Liver (tissue), 9 donors: ENCODE results near the gene WNK1. TPM values are rescaled to one million over a fixed set of nuclear protein-coding genes. Genes with fewer than 3 reads are reported as not detected.

Source experiments
- DNase-seq: peaks from one replicate; pipeline ENCODE4 v3.0.0-alpha.2; 2017; ENCODE audit warnings: low spot score
- H3K27ac ChIP-seq, 2 donors: one replicate each; pipeline ENCODE4 v1.7.0; 2013; ENCODE audit warnings: inconsistent platforms in 2 of 2, low read length in 2 of 2, control low read depth in 1 of 2, low read depth in 1 of 2, mild to moderate bottlenecking in 1 of 2
- H3K27me3 ChIP-seq, 4 donors: one replicate each; pipeline versions ENCODE4 v1.6.1 to v1.7.0; 2013; ENCODE audit warnings: low read length in 3 of 4, inconsistent platforms in 1 of 4, mild to moderate bottlenecking in 1 of 4, moderate library complexity in 1 of 4; ENCODE audit not compliant: control insufficient read depth in 4 of 4, insufficient read depth in 4 of 4
- H3K36me3 ChIP-seq, 4 donors: one replicate each; pipeline versions ENCODE4 v1.6.1 to v1.7.0; 2013; ENCODE audit warnings: low read length in 3 of 4, mild to moderate bottlenecking in 3 of 4, low read depth in 1 of 4, moderate library complexity in 1 of 4; ENCODE audit not compliant: control insufficient read depth in 4 of 4, insufficient read depth in 3 of 4
- H3K4me1 ChIP-seq, 4 donors: one replicate each; pipeline versions ENCODE4 v1.6.1 to v1.7.0; 2013; ENCODE audit warnings: low read length in 3 of 4, mild to moderate bottlenecking in 3 of 4, moderate library complexity in 1 of 4; ENCODE audit not compliant: control insufficient read depth in 4 of 4, insufficient read depth in 4 of 4
- H3K4me3 ChIP-seq, 3 donors: one replicate each; pipeline versions ENCODE4 v1.6.1 to v1.7.0; 2013; ENCODE audit warnings: low read length in 3 of 3, control low read depth in 1 of 3, low read depth in 1 of 3, mild to moderate bottlenecking in 1 of 3
- H3K9ac ChIP-seq, 2 donors: one replicate each; pipeline ENCODE4 v1.7.0; 2013; ENCODE audit warnings: low read length in 2 of 2, mild to moderate bottlenecking in 2 of 2, moderate library complexity in 2 of 2, control low read depth in 1 of 2, low read depth in 1 of 2
- H3K9me3 ChIP-seq, 4 donors: one replicate each; pipeline versions ENCODE4 v1.6.1 to v1.7.0; 2013; ENCODE audit warnings: low read length in 3 of 4; ENCODE audit not compliant: control insufficient read depth in 4 of 4
- EGR1 ChIP-seq, 2 donors: IDR thresholded peaks; 2 replicates each; pipeline ENCODE4 v1.6.1; 2016 to 2018; ENCODE audit warnings: antibody characterized with exemption in 2 of 2, low read depth in 2 of 2
- FOXA1 ChIP-seq: IDR thresholded peaks from 2 replicates; pipeline ENCODE4 v1.6.1; 2016; ENCODE audit warnings: antibody characterized with exemption
- GABPA ChIP-seq, 2 donors: IDR thresholded peaks in 1 of 2; conservative IDR thresholded peaks in 1 of 2; 2 replicates each; pipeline ENCODE4 v1.6.1; 2016; ENCODE audit warnings: antibody characterized with exemption in 2 of 2, mild to moderate bottlenecking in 1 of 2, moderate library complexity in 1 of 2
- HNF4A ChIP-seq, 2 donors: conservative IDR thresholded peaks; 2 replicates each; pipeline ENCODE4 v1.6.1; 2016; ENCODE audit warnings: antibody characterized with exemption in 2 of 2, mild to moderate bottlenecking in 2 of 2
- HNF4G ChIP-seq: IDR thresholded peaks from 2 replicates; pipeline ENCODE4 v1.6.1; 2016; ENCODE audit warnings: antibody characterized with exemption
- JUND ChIP-seq, 2 donors: IDR thresholded peaks; 2 replicates each; pipeline ENCODE4 v1.6.1; 2016; ENCODE audit warnings: antibody characterized with exemption in 2 of 2
- RAD21 ChIP-seq, 2 donors: IDR thresholded peaks; 2 replicates each; pipeline ENCODE4 v1.6.1; 2016; ENCODE audit warnings: antibody characterized with exemption in 2 of 2, mild to moderate bottlenecking in 2 of 2
- RXRA ChIP-seq, 2 donors: IDR thresholded peaks; 2 replicates each; pipeline ENCODE4 v1.6.1; 2017 to 2018; ENCODE audit warnings: antibody characterized with exemption in 2 of 2, mild to moderate bottlenecking in 1 of 2
- TAF1 ChIP-seq: conservative IDR thresholded peaks from 2 replicates; pipeline ENCODE4 v1.6.1; 2016; ENCODE audit warnings: antibody characterized with exemption, mild to moderate bottlenecking
- WGBS: extraction: QIAGEN DNeasy Blood & Tissue Kit; methylation state at CpG from one replicate; pipeline ENCODE4 v1.1.7; 2013; 5-methylcytosine and 5-hydroxymethylcytosine counted together
- polyA plus RNA-seq, 2 donors: library from polyadenylated mRNA; stranded (reverse) in 1 of 2; unstranded in 1 of 2; fragments of 200-250 nt in 1 of 2; fragments of >200 nt in 1 of 2; fragmentation: Nextera tagmentation in 1 of 2; extraction: Ambion mirVana in 1 of 2; gene quantifications; one replicate each; pipeline versions ENCODE4 v1.2.1 to v1.2.3, GENCODE V29; 2013 to 2015
- total RNA-seq, 2 donors: library from RNA; depleted of rRNA; stranded (reverse); fragments of >200 nt; gene quantifications; one replicate each; pipeline ENCODE4 v1.2.3, GENCODE V29; 2014
- TF ChIP-seq, protein P1 (sequence below): IDR thresholded peaks from 2 replicates; pipeline ENCODE4 v1.6.1; 2016; ENCODE audit warnings: antibody characterized with exemption
- donor health status: healthy.
- donor health status: healthy.
- donor health status: healthy.
- donor health status: healthy.
- donor health status: healthy.

WNK1 gene
- total and polyA plus RNA-seq, 4 donors: 22.4 to 299 (median 53.8) TPM

DNA sequence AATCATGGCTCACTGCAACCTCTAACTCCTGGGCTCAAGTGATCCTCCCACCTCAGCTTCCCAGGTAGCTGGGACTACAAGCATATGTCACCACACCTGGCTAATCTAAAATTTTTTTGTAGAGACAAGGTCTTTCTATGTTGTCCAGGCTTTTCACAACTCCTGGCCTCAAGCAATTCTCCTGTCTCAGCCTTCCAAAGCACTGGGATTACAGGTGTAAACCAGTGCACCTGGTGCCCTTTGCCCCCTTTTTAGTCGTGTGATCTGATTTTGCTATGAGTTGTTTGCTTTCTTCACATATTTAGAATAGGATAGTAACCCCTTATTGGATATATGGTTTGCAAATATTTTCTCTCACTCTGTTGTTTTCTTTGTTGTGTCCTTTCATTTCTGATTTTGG is 198.8 kb downstream of the WNK1 start:
- no peaks in the 10 kb centered on the region for H3K36me3 ChIP-seq
- no peak for DNase-seq
- WGBS: 26% methylated on average over 1 of the region's 1 CpG
- no peak overlapping the region for H3K27ac ChIP-seq
- peaks cover 3 to 17% (median 8%) of the 10 kb centered on the region in 4 donors for H3K4me1 ChIP-seq
- H3K27me3 ChIP-seq: no peaks in the 10 kb centered on the region
- no peaks in the 10 kb centered on the region for H3K9me3 ChIP-seq
- TF ChIP-seq GABPA (IDR thresholded peaks at IDR 0.05 in 1 of 2, conservative IDR thresholded peaks at IDR 0.05 in 1 of 2) (no peak), HNF4G (no peak), RXRA (IDR thresholded peaks at IDR 0.05) (no peak), FOXA1 (no peak), JUND (IDR thresholded peaks at IDR 0.05) (no peak), TAF1 (no peak), HNF4A (conservative IDR thresholded peaks at IDR 0.05) (no peak)
- TF ChIP-seq, protein P1, sequence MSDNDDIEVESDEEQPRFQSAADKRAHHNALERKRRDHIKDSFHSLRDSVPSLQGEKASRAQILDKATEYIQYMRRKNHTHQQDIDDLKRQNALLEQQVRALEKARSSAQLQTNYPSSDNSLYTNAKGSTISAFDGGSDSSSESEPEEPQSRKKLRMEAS: no peak
- H3K9ac ChIP-seq: no peak overlapping the region
- no peak overlapping the region for H3K4me3 ChIP-seq

DNA sequence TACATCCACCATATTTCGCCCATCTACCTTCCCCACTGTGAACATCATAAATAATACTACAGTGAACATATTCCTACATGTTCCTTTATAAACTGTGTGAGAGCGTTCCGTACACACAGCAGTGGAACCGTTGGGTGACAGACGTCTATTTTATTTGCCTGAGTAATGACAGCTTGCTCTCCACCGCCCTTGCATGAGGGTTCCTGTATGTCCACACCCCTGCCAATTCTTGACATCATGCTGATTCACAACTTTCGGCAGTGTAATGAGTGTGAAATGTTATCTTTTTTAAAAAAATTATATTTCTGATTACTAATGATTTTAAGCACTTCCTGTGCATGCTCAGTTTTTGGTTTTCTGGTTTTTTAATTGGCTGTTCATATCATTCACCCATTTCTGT is 201.4 kb downstream of the WNK1 start:
- H3K9ac ChIP-seq: no peak overlapping the region
- H3K4me1 ChIP-seq: peaks cover 0 to 10% (median 2%) of the 10 kb centered on the region in 4 donors
- WGBS: 75% methylated on average over 7 of the region's 7 CpGs
- no peaks in the 10 kb centered on the region for H3K36me3 ChIP-seq
- no peaks in the 10 kb centered on the region for H3K9me3 ChIP-seq
- no peak for TF ChIP-seq RXRA (IDR thresholded peaks at IDR 0.05)
- no peak overlapping the region for H3K4me3 ChIP-seq
- H3K27me3 ChIP-seq: no peaks in the 10 kb centered on the region
- no peak for DNase-seq
- no peak overlapping the region for H3K27ac ChIP-seq

DNA sequence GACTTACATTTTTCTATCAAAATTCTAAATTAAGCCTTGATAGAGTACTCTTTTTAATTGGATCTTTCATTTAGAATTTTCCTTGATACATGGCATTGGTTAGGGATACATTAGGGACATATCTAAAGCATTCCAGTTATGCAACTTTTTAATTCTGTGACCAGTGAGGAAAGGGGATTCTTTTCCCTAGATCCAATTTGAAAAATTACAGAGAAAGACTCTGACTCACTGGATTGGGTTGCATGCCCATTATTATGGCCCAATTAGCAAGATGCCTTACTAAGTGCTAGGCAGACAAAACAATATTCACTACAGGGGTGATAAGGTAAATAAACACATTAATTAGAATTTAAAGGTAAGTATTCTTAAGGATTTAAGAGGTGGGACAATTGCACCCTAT is 202.4 kb downstream of the WNK1 start:
- Histone ChIP-seq H3K27me3 (no peaks in the 10 kb centered on the region), H3K4me1 (peaks cover 0 to 10% (median 1%) of the 10 kb centered on the region in 4 donors), H3K27ac (no peak overlapping the region), H3K9ac (no peak overlapping the region), H3K9me3 (no peaks in the 10 kb centered on the region), H3K36me3 (no peaks in the 10 kb centered on the region), H3K4me3 (no peak overlapping the region)
- TF ChIP-seq EGR1 (IDR thresholded peaks at IDR 0.05; ENCODE audit: low read depth in 2 of 2) (no peak), RAD21 (IDR thresholded peaks at IDR 0.05) (no peak), RXRA (IDR thresholded peaks at IDR 0.05) (no peak), TAF1 (no peak)
- no peak for DNase-seq

DNA sequence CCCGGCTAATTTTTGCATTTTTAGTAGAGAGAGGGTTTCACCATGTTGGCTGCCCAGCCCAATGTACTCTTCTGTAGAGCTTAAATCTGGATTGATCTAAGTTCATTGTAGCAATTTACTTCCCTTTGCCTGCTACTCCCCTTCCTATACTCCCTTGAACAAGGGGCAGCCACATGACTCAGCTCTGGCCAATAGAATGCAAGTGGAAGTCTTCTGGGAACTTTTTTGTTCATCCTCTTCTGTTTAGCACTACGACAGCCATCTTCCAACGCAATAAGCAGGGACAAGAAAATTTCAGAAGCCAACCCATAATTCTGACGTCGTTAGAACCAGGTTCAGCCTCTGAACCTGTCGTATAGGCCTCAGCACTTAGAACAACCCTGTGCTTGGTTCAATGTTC is 203.6 kb downstream of the WNK1 start:
- 96% methylated on average over 6 of the region's 6 CpGs for WGBS
- TF ChIP-seq RAD21 (IDR thresholded peaks at IDR 0.05) (no peak), TAF1 (no peak)
- peaks cover 0 to 4% (median 0%) of the 10 kb centered on the region in 4 donors for H3K4me1 ChIP-seq

More for the DNA sequence above, 203.6 kb downstream of the WNK1 start:
- no peak for DNase-seq
- Histone ChIP-seq H3K27ac (no peak overlapping the region), H3K9me3 (no peaks in the 10 kb centered on the region), H3K36me3 (no peaks in the 10 kb centered on the region), H3K27me3 (no peaks in the 10 kb centered on the region), H3K9ac (no peak overlapping the region), H3K4me3 (no peak overlapping the region)
